IMR-90 (cell line): Measurements from ENCODE around the gene RBBP8NL. TPM values are rescaled to one million over a fixed set of nuclear protein-coding genes. Genes with fewer than 3 reads are reported as not detected.
"Not testable (repeated sequence)": the region's sequence is repeated elsewhere in the genome, so short reads cannot be mapped to it uniquely, and the experiment has no call there.

Source experiments
- ATAC-seq: fragments of 200-7000 bp; cut with Tn5 transposase; 2 replicates; pipeline ENCODE4 v1.9.1; 2020; ENCODE audit warnings: low read depth, mild to moderate bottlenecking, moderate library complexity
- BruUV-seq: library from RNA; stranded (reverse); fragments of 400-500 nt; replicated peaks from 2 replicates; lab custom pipeline; 2021; lab: Mats Ljungman, UMichigan
- CTCF ChIA-PET: fragments of 300-600 bp; formaldehyde crosslinking; extraction: SDS; loops from one replicate; lab custom pipeline; 2021; ENCODE audit warnings: antibody characterized with exemption; lab: Yijun Ruan, JAX
- POLR2A ChIA-PET: fragments of 300-600 bp; sonication (Branson Sonifier 250); formaldehyde crosslinking; loops from one replicate; lab custom pipeline; 2022; ENCODE audit warnings: antibody characterized with exemption; ENCODE audit not compliant: unreplicated experiment; lab: Charles Lee
- DNase-seq: peaks from one replicate; pipeline ENCODE4 v3.0.0; 2013
- H2AFZ ChIP-seq: replicated peaks from 2 replicates; pipeline ENCODE3; 2013; ENCODE audit warnings: low read length, mild to moderate bottlenecking; ENCODE audit not compliant: poor library complexity
- H2AK5ac ChIP-seq: 2 replicates; pipeline ENCODE4 v1.6.1; 2013; ENCODE audit warnings: low read depth, low read length, inconsistent platforms
- H2AK9ac ChIP-seq: replicated peaks from 2 replicates; pipeline ENCODE3; 2013; ENCODE audit warnings: mild to moderate bottlenecking, low read depth, low read length, moderate library complexity; ENCODE audit not compliant: poor library complexity
- H2BK120ac ChIP-seq: 2 replicates; pipeline ENCODE4 v1.6.1; 2013; ENCODE audit warnings: low read depth, low read length, inconsistent platforms
- H2BK15ac ChIP-seq: 3 replicates; pipeline ENCODE4 v1.6.1; 2013; ENCODE audit warnings: low read depth, low read length, inconsistent platforms
- H2BK20ac ChIP-seq: 2 replicates; pipeline ENCODE4 v1.6.1; 2013; ENCODE audit warnings: low read depth, mild to moderate bottlenecking, inconsistent platforms, low read length, moderate library complexity
- H2BK5ac ChIP-seq: 2 replicates; pipeline ENCODE4 v1.6.1; 2013; ENCODE audit warnings: mild to moderate bottlenecking, low read depth, low read length, inconsistent platforms; ENCODE audit not compliant: poor library complexity, severe bottlenecking
- H3K14ac ChIP-seq: replicated peaks from 2 replicates; pipeline ENCODE4 v1.6.1; 2013; ENCODE audit warnings: low read depth, low read length, inconsistent platforms
- H3K18ac ChIP-seq: 2 replicates; pipeline ENCODE4 v1.6.1; 2013; ENCODE audit warnings: low read depth, low read length, control low read depth
- H3K23ac ChIP-seq: 2 replicates; pipeline ENCODE4 v1.6.1; 2013; ENCODE audit warnings: low read depth, low read length, inconsistent platforms
- H3K27ac ChIP-seq: 2 replicates; pipeline ENCODE4 v1.5.1; 2013; ENCODE audit warnings: mild to moderate bottlenecking, control low read depth, low read length; ENCODE audit not compliant: insufficient read depth
- H3K27me3 ChIP-seq: 2 replicates; pipeline ENCODE4 v1.6.1; 2013; ENCODE audit warnings: low read length; ENCODE audit not compliant: control insufficient read depth, insufficient read depth
- H3K36me3 ChIP-seq: 2 replicates; pipeline ENCODE4 v1.6.1; 2013; ENCODE audit warnings: low read length, mixed read lengths; ENCODE audit not compliant: control insufficient read depth, insufficient read depth
- H3K4ac ChIP-seq: 2 replicates; pipeline ENCODE4 v1.6.1; 2013; ENCODE audit warnings: low read depth, low read length, inconsistent platforms
- H3K4me1 ChIP-seq: 2 replicates; pipeline ENCODE4 v1.6.1; 2013; ENCODE audit warnings: low read length, mixed read lengths; ENCODE audit not compliant: control insufficient read depth, insufficient read depth
- H3K4me2 ChIP-seq: 2 replicates; pipeline ENCODE4 v1.6.1; 2013; ENCODE audit warnings: low read depth, mild to moderate bottlenecking, control low read depth, low read length, moderate library complexity
- H3K4me3 ChIP-seq: 2 replicates; pipeline ENCODE4 v1.5.1; 2013; ENCODE audit warnings: low read depth, mild to moderate bottlenecking, control low read depth, low read length, moderate library complexity; ENCODE audit not compliant: insufficient read depth
- H3K56ac ChIP-seq: 2 replicates; pipeline ENCODE4 v1.6.1; 2013; ENCODE audit warnings: low read length, inconsistent platforms; ENCODE audit not compliant: insufficient read depth; ENCODE audit errors: extremely low read depth
- H3K79me1 ChIP-seq, 2 experiments: 2 replicates each; pipeline ENCODE4 v1.6.1; 2013; ENCODE audit warnings: low read length in 2 of 2, inconsistent platforms in 1 of 2, low read depth in 1 of 2
- H3K9ac ChIP-seq: 2 replicates; pipeline ENCODE4 v1.6.1; 2013; ENCODE audit warnings: low read depth, low read length, control low read depth
- H3K9me1 ChIP-seq: 2 replicates; pipeline ENCODE4 v1.6.1; 2013; ENCODE audit warnings: low read length, inconsistent platforms; ENCODE audit not compliant: insufficient read depth
- H3K9me3 ChIP-seq: 2 replicates; pipeline ENCODE4 v1.6.1; 2013; ENCODE audit warnings: low read length; ENCODE audit not compliant: control insufficient read depth, insufficient read depth
- H4K20me1 ChIP-seq: 2 replicates; pipeline ENCODE4 v1.6.1; 2013; ENCODE audit warnings: low read length, inconsistent platforms; ENCODE audit not compliant: insufficient read depth
- H4K5ac ChIP-seq: 2 replicates; pipeline ENCODE4 v1.6.1; 2013; ENCODE audit warnings: mild to moderate bottlenecking, low read depth, low read length, control low read depth
- H4K8ac ChIP-seq, 2 experiments: 2 replicates each; pipeline ENCODE4 v1.6.1; 2013; ENCODE audit warnings: low read depth in 2 of 2, low read length in 2 of 2, control low read depth in 1 of 2, inconsistent platforms in 1 of 2
- H4K91ac ChIP-seq: 2 replicates; pipeline ENCODE4 v1.6.1; 2013; ENCODE audit warnings: low read depth, low read length, inconsistent platforms; ENCODE audit not compliant: insufficient read depth
- BHLHE40 ChIP-seq: fragments of 150-350 bp; IDR thresholded peaks from 2 replicates; pipeline ENCODE4 v1.6.1; 2016; ENCODE audit warnings: mild to moderate bottlenecking, low read depth, low read length
- CEBPB ChIP-seq: IDR thresholded peaks from 2 replicates; pipeline ENCODE4 v1.6.1; 2012; ENCODE audit warnings: low read depth, low read length, improper control_type of control experiment
- MAZ ChIP-seq: IDR thresholded peaks from 2 replicates; pipeline ENCODE4 v1.6.1; 2012; ENCODE audit warnings: low read depth, mild to moderate bottlenecking, low read length, improper control_type of control experiment, moderate library complexity, borderline replicate concordance
- NFE2L2 ChIP-seq: fragments of 150-350 bp; IDR thresholded peaks from 2 replicates; pipeline ENCODE4 v1.6.1; 2016; ENCODE audit warnings: low read depth, mild to moderate bottlenecking, low read length
- POLR2A ChIP-seq: IDR thresholded peaks from 2 replicates; pipeline ENCODE4 v1.6.1; 2012; ENCODE audit warnings: mild to moderate bottlenecking, low read depth, low read length
- RFX5 ChIP-seq: IDR thresholded peaks from 2 replicates; pipeline ENCODE4 v1.8.0; 2012; ENCODE audit warnings: low read depth, mild to moderate bottlenecking, low read length, moderate library complexity
- WGBS, 2 experiments: methylation state at CpG; one replicate each; pipeline versions ENCODE4 v1.1.5 to v1.1.7; 2013; ENCODE audit warnings: missing lambda C conversion rate in 2 of 2; ENCODE audit not compliant: insufficient read length in 1 of 2; ENCODE audit errors: extremely low coverage in 2 of 2; 5-methylcytosine and 5-hydroxymethylcytosine counted together
- dilution Hi-C: fragments of 300-500 bp; cut with HindIII; formaldehyde crosslinking; loops from one replicate; pipeline ENCODE4 v1.14.3; 2018; ENCODE audit warnings: low sequenced_read_pairs; ENCODE audit not compliant: unreplicated experiment
- in situ Hi-C: fragments of 300-500 bp; cut with MboI; formaldehyde crosslinking; loops from 3 replicates; pipeline ENCODE4 v1.14.3; 2019; ENCODE audit warnings: low sequenced_read_pairs, inconsistent platforms, mixed read lengths
- intact Hi-C: fragments of 100-400 bp; cut with micrococcal nuclease; formaldehyde crosslinking; loops from 2 replicates; pipeline ENCODE4 v1.10.0; 2022
- polyA plus RNA-seq, 3 experiments: library from polyadenylated mRNA; depleted of rRNA; stranded (reverse); fragments of >200 nt; gene quantifications; 2 replicates each; pipeline ENCODE4 v1.2.3, GENCODE V29; 2012; ENCODE audit warnings: low replicate concordance in 1 of 3
- total RNA-seq: library from RNA; depleted of rRNA; stranded (reverse); fragments of >200 nt; gene quantifications from 2 replicates; pipeline ENCODE4 v1.2.3, GENCODE V29; 2012

RBBP8NL gene
- total and polyA plus RNA-seq, 2 of the 4 experiments (the other 2 are of a cell fraction), result not detected

DNA sequence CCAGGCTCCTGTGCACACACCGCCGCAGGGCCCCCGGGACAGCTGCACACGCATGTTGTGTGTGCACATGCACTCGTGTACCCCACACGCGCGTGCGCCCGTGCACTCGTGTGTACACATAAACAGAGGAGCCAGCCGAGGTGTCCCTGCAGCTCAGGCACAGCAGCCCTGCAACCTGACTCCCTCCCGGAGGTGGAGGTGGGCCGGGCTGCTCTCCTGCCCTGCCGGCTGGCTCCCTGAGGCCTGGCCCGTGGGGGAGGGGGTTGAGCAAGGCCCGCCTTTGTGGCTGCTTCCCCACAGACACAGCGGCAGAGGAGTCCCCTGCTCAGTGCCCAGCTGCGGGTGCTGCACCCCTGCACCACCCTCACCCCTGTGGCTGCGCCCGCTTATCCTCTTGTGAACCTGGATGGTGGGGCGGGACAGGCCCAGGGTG, 624 bp downstream of the RBBP8NL start:
- Histone ChIP-seq H2BK20ac (no peak overlapping the region), H2AFZ (no peak overlapping the region), H2BK120ac (no peak overlapping the region), H3K9ac (no peak overlapping the region), H4K20me1 (no peaks in the 10 kb centered on the region), H3K4me2 (no peak overlapping the region), H3K14ac (no peak overlapping the region), H3K27ac (no peak overlapping the region), H3K23ac (no peak overlapping the region), H3K4ac (no peak overlapping the region), H3K18ac (no peak overlapping the region), H3K79me1 (no peaks in the 10 kb centered on the region), H2AK9ac (no peak overlapping the region), H3K27me3 (peaks cover 40% of the 10 kb centered on the region), H3K4me1 (no peaks in the 10 kb centered on the region), H3K9me1 (0 out of 2 replicates have a peak, but pooled peaks cover under 1% of the 10 kb centered on the region), H3K56ac (no peak overlapping the region), H2BK15ac (no peak overlapping the region), H3K36me3 (no peaks in the 10 kb centered on the region), H4K91ac (no peak overlapping the region), H2AK5ac (no peak overlapping the region), H4K8ac (no peak overlapping the region), H4K5ac (no peak overlapping the region), H3K9me3 (no peaks in the 10 kb centered on the region), H2BK5ac (no peak overlapping the region), H3K4me3 (no peak overlapping the region)
- BruUV-seq, result no TSS peak
- ChIA-PET CTCF (no interaction called here), POLR2A (no interaction called here)
- TF ChIP-seq POLR2A, result no peak
- TF ChIP-seq NFE2L2, result no peak
- TF ChIP-seq MAZ, result no peak
- no peak for TF ChIP-seq RFX5
- no peak for TF ChIP-seq BHLHE40
- no peak for TF ChIP-seq CEBPB
- intact Hi-C loops (no loop called here), in situ Hi-C loops (no loop called here), dilution Hi-C loops (no loop called here)
- ATAC-seq, result no peak
- no peak for DNase-seq
- WGBS, 2 experiments, result 81% methylated on average over 12 of the region's 22 CpGs; no CpG with 5 or more reads in 1 of the 2 experiments

DNA sequence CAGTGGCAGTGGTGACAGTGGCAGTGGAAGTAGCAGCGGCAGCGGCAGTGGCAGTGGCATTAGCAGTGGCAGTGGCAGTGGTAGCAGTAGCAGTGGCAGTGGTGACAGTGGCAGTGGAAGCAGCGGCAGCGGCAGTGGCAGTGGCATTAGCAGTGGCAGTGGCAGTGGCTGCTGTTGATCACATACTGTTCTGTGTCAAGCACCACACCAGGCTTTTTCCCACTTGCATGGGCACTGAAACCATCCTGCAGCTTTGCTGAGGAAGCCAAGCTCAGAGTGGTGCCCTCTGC, 1.3 kb downstream of the RBBP8NL start:
- H2BK15ac ChIP-seq, H4K8ac ChIP-seq, H3K4me1 ChIP-seq, H3K79me1 ChIP-seq, H3K56ac ChIP-seq, H2BK120ac ChIP-seq, dilution Hi-C loops, H3K27ac ChIP-seq, H3K36me3 ChIP-seq, H3K9me3 ChIP-seq, DNase-seq, H4K20me1 ChIP-seq, H2AFZ ChIP-seq, ATAC-seq, H3K23ac ChIP-seq, BruUV-seq, H3K9me1 ChIP-seq, H2BK20ac ChIP-seq, H3K4me2 ChIP-seq, H2AK9ac ChIP-seq, intact Hi-C loops, H4K91ac ChIP-seq, POLR2A ChIA-PET, H3K14ac ChIP-seq, in situ Hi-C loops, CTCF ChIA-PET, H2BK5ac ChIP-seq, H3K18ac ChIP-seq, H4K5ac ChIP-seq, H3K4ac ChIP-seq, H3K9ac ChIP-seq, H2AK5ac ChIP-seq, H3K4me3 ChIP-seq: not testable (repeated sequence)
- WGBS, 2 experiments, result 100% methylated on average over 2 of the region's 4 CpGs; no CpG with 5 or more reads in 1 of the 2 experiments
- H3K27me3 ChIP-seq, result peaks cover 34% of the 10 kb centered on the region
